ENCODE measurements around the gene TEX50.

- TF ChIP-seq, protein P1, sequence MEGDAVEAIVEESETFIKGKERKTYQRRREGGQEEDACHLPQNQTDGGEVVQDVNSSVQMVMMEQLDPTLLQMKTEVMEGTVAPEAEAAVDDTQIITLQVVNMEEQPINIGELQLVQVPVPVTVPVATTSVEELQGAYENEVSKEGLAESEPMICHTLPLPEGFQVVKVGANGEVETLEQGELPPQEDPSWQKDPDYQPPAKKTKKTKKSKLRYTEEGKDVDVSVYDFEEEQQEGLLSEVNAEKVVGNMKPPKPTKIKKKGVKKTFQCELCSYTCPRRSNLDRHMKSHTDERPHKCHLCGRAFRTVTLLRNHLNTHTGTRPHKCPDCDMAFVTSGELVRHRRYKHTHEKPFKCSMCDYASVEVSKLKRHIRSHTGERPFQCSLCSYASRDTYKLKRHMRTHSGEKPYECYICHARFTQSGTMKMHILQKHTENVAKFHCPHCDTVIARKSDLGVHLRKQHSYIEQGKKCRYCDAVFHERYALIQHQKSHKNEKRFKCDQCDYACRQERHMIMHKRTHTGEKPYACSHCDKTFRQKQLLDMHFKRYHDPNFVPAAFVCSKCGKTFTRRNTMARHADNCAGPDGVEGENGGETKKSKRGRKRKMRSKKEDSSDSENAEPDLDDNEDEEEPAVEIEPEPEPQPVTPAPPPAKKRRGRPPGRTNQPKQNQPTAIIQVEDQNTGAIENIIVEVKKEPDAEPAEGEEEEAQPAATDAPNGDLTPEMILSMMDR (IDR thresholded peaks at IDR 0.05; ENCODE audit: poor library complexity, severe bottlenecking): no peak
- TF ChIP-seq POLR2AphosphoS5 (IDR thresholded peaks at IDR 0.05): no peak
- TF ChIP-seq RAD21 (conservative IDR thresholded peaks at IDR 0.05): no peak
- no peak for TF ChIP-seq EZH2 (IDR thresholded peaks at IDR 0.05; ENCODE audit: borderline replicate concordance, insufficient read depth, low read length, poor library complexity, severe bottlenecking)
These were observed 11.5 kb downstream of the TEX50 start for GRCh38 chr1:173646656-173647055.
